Tibial nerve (tissue), 4 donors: Measurements from ENCODE around the gene SP5.

Source experiments
- CTCF ChIP-seq, 5 experiments: fragments of 200-600 bp in 3 of 5; fragments of 450-650 bp in 2 of 5; sonication (generic) in 3 of 5; IDR thresholded peaks; one replicate each; pipeline ENCODE4 v1.5.1; 2016 to 2019; ENCODE audit warnings: antibody characterized with exemption in 5 of 5, mild to moderate bottlenecking in 3 of 5, moderate library complexity in 2 of 5
- EP300 ChIP-seq, 2 donors: sonication (generic); formaldehyde crosslinking; IDR thresholded peaks; one replicate each; pipeline ENCODE4 v1.6.1; 2017; ENCODE audit warnings: antibody characterized with exemption in 2 of 2, mild to moderate bottlenecking in 1 of 2
- POLR2A ChIP-seq, 2 donors: fragments of 450-650 bp; IDR thresholded peaks; one replicate each; pipeline ENCODE4 v1.6.1; 2017; ENCODE audit warnings: antibody characterized with exemption in 2 of 2, mild to moderate bottlenecking in 2 of 2, moderate library complexity in 2 of 2

- TF ChIP-seq CTCF (IDR thresholded peaks at IDR 0.05): no peak
- TF ChIP-seq EP300 (IDR thresholded peaks at IDR 0.05): no peak
- no peak for TF ChIP-seq POLR2A (IDR thresholded peaks at IDR 0.05)
Observed at GRCh38 chr2:170694316-170694715, 20.8 kb upstream of the SP5 start.
